Natural killer cell (primary cell): Measurements from ENCODE around the gene PTN. TPM values are rescaled to one million over a fixed set of nuclear protein-coding genes. Genes with fewer than 3 reads are reported as not detected.

ENCODE experiments used
- ATAC-seq, 3 donors: fragments of 150-1000 bp in 2 of 3; fragments of 200-7000 bp in 1 of 3; cut with Tn5 transposase; 1 replicate in 1 of 3; 2 replicates in 2 of 3; pipeline ENCODE4 v1.10.0; 2021; ENCODE audit warnings: mild to moderate bottlenecking in 2 of 3, moderate library complexity in 2 of 3
- DNase-seq, 2 donors: peaks; one replicate each; pipeline versions ENCODE4 v3.0.0 to v3.0.0-alpha.2; 2013 to 2021; ENCODE audit warnings: mixed read lengths in 1 of 2
- H3K27ac ChIP-seq: one replicate; pipeline ENCODE4 v1.5.1; 2013; ENCODE audit warnings: mild to moderate bottlenecking, low read length
- H3K27me3 ChIP-seq: one replicate; pipeline ENCODE4 v1.6.1; 2013; ENCODE audit warnings: low read length; ENCODE audit not compliant: control insufficient read depth, insufficient read depth
- H3K36me3 ChIP-seq: one replicate; pipeline ENCODE4 v1.6.1; 2013; ENCODE audit warnings: low read length; ENCODE audit not compliant: control insufficient read depth, insufficient read depth
- H3K4me1 ChIP-seq: one replicate; pipeline ENCODE4 v1.6.1; 2013; ENCODE audit warnings: low read length; ENCODE audit not compliant: control insufficient read depth, insufficient read depth
- H3K4me3 ChIP-seq: one replicate; pipeline ENCODE4 v1.5.1; 2013; ENCODE audit warnings: low read length
- H3K9me3 ChIP-seq: one replicate; pipeline ENCODE4 v1.6.1; 2013; ENCODE audit warnings: low read length; ENCODE audit not compliant: control insufficient read depth, insufficient read depth
- H3K27ac Mint-ChIP-seq, 2 donors: one replicate each; pipeline ENCODE4 v1.8.0; 2022; ENCODE audit warnings: mild to moderate bottlenecking in 2 of 2, mixed read lengths in 2 of 2, moderate library complexity in 1 of 2
- H3K27me3 Mint-ChIP-seq, 2 donors: one replicate each; pipeline ENCODE4 v1.8.0; 2022; ENCODE audit warnings: low read depth in 2 of 2, mixed read lengths in 2 of 2
- H3K36me3 Mint-ChIP-seq: one replicate; pipeline ENCODE4 v1.8.0; 2022; ENCODE audit warnings: mixed read lengths
- H3K4me1 Mint-ChIP-seq, 2 donors: one replicate each; pipeline ENCODE4 v1.8.0; 2022; ENCODE audit warnings: mixed read lengths in 2 of 2
- H3K4me3 Mint-ChIP-seq: one replicate; pipeline ENCODE4 v1.8.0; 2022; ENCODE audit warnings: mild to moderate bottlenecking, moderate library complexity, mixed read lengths
- H3K9me3 Mint-ChIP-seq, 2 donors: one replicate each; pipeline ENCODE4 v1.8.0; 2022; ENCODE audit warnings: mixed read lengths in 2 of 2
- CTCF ChIP-seq: fragments of 200-600 bp; IDR thresholded peaks from one replicate; pipeline ENCODE4 v1.8.0; 2022; ENCODE audit warnings: antibody characterized with exemption
- WGBS: methylation state at CpG from one replicate; pipeline ENCODE4 v1.1.7; 2013; ENCODE audit warnings: missing lambda C conversion rate; ENCODE audit not compliant: insufficient coverage; 5-methylcytosine and 5-hydroxymethylcytosine counted together
- intact Hi-C: fragments of 100-400 bp; cut with micrococcal nuclease; formaldehyde crosslinking; loops from one replicate; pipeline ENCODE4 v1.14.2; 2022
- total RNA-seq, 4 donors: library from RNA; stranded (reverse); fragments of 120-200 nt in 1 of 4; gene quantifications; one replicate each; pipeline versions ENCODE4 v1.2.3 to v1.2.4, GENCODE V29; 2013 to 2022

The PTN gene
- total RNA-seq, 3 donors from 2014 or later (not counting 1 experiment from before 2014, with no cell fraction given), result not detected

DNA sequence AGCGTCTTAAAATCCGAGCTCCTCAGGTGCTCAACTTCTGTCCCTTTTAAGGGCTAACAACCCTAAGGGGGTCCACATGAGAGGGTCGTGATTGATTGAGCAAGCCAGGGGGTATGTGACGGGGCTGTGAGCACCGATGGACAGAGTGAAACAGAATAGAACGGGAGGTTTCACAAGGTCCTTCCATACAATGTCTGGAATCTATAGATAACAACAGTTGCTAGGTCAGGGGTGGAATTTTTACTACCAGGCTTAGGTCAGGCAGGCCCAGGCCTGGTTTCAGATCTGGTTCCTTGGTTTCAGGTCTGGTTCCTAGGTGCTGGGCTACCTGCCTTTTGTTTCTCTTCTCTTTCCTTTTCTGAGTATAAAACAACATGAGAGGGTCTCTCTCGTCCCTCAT, 80.9 kb downstream of the PTN start:
- no peaks in the 10 kb centered on the region for H3K36me3 ChIP-seq
- H3K27me3 ChIP-seq, result no peaks in the 10 kb centered on the region
- Mint-ChIP-seq H3K27ac (no peak overlapping the region), H3K4me1 (no peaks in the 10 kb centered on the region), H3K4me3 (no peak overlapping the region), H3K36me3 (no peaks in the 10 kb centered on the region), H3K27me3 (no peaks in the 10 kb centered on the region), H3K9me3 (peaks cover 6 to 14% of the 10 kb centered on the region in 2 donors)
- 95% methylated on average over 6 of the region's 7 CpGs for WGBS
- TF ChIP-seq CTCF, result no peak
- ATAC-seq (no peak), DNase-seq (no peak)
- no peak overlapping the region for H3K27ac ChIP-seq
- intact Hi-C loops, result no loop called here
- no peaks in the 10 kb centered on the region for H3K9me3 ChIP-seq
- no peak overlapping the region for H3K4me3 ChIP-seq
- H3K4me1 ChIP-seq, result no peaks in the 10 kb centered on the region

DNA sequence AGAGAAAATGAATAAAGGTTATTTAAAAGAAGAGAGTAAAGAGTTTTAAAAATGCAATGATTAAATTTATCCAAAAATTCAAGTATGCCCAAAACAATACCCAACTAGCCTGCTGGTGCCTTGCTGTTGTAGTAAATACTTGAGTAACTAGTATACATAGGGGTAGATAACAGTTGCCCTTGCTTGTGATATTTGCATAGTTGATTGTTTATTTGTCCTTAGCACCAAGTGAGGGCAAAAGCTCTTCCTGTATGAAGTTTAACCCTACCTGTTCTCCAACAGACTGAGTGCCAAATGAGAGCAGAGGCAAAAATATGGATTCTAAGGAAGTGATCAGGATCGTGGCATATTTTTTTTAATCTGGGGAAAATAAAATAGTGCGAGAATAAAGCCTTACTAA, 85.0 kb downstream of the PTN start:
- Mint-ChIP-seq H3K36me3 (no peaks in the 10 kb centered on the region), H3K9me3 (peaks cover 11 to 14% of the 10 kb centered on the region in 2 donors), H3K4me3 (no peak overlapping the region), H3K27me3 (no peaks in the 10 kb centered on the region), H3K4me1 (no peaks in the 10 kb centered on the region), H3K27ac (no peak overlapping the region)
- H3K27ac ChIP-seq, result no peak overlapping the region
- H3K36me3 ChIP-seq, result no peaks in the 10 kb centered on the region
- 40% methylated on average over 1 of the region's 2 CpGs for WGBS
- H3K4me1 ChIP-seq, result no peaks in the 10 kb centered on the region
- no peaks in the 10 kb centered on the region for H3K27me3 ChIP-seq
- intact Hi-C loops, result no loop called here
- H3K4me3 ChIP-seq, result no peak overlapping the region
- TF ChIP-seq CTCF, result no peak
- DNase-seq (no peak), ATAC-seq (no peak)
- no peaks in the 10 kb centered on the region for H3K9me3 ChIP-seq

DNA sequence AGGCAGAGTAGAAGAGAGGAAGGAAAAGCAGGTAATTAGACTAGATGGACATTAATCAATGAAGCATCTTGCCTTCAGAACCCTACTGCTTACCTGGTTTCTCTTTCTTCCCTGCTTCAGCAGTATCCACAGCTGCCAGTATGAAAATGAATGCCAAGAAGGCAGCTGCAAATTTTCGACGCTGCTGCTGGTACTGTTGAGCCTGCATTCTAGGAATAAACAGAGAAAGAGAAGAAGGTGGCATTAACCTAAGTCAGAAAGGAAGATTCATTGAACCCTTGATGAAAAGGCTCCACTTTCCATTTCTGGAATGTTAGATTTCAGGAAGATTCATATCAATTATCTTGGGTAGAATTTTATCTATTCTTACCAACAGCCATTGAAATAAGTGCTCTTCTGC, 88.8 kb downstream of the PTN start:
- H3K4me1 ChIP-seq, result no peaks in the 10 kb centered on the region
- H3K27ac Mint-ChIP-seq, result no peak overlapping the region
- WGBS, result 85% methylated on average over 2 of the region's 2 CpGs
- no peaks in the 10 kb centered on the region for H3K9me3 ChIP-seq
- no peaks in the 10 kb centered on the region for H3K4me1 Mint-ChIP-seq
- no peak for ATAC-seq
- H3K4me3 ChIP-seq, result no peak overlapping the region
- H3K36me3 Mint-ChIP-seq, result no peaks in the 10 kb centered on the region
- no peak overlapping the region for H3K4me3 Mint-ChIP-seq
- intact Hi-C loops, result no loop called here
- H3K9me3 Mint-ChIP-seq, result peaks cover 12 to 17% of the 10 kb centered on the region in 2 donors
- DNase-seq, result no peak
- no peaks in the 10 kb centered on the region for H3K27me3 Mint-ChIP-seq
- TF ChIP-seq CTCF, result no peak
- no peaks in the 10 kb centered on the region for H3K27me3 ChIP-seq
- no peak overlapping the region for H3K27ac ChIP-seq
- no peaks in the 10 kb centered on the region for H3K36me3 ChIP-seq

- no peaks in the 10 kb centered on the region for H3K27me3 Mint-ChIP-seq
Measured at GRCh38 chr7:137245890-137246289, 97.6 kb downstream of the PTN start.

More at GRCh38 chr7:137245890-137246289, 97.6 kb downstream of the PTN start:
- Histone ChIP-seq H3K4me1 (no peaks in the 10 kb centered on the region), H3K4me3 (no peak overlapping the region), H3K36me3 (no peaks in the 10 kb centered on the region), H3K27ac (no peak overlapping the region), H3K9me3 (no peaks in the 10 kb centered on the region), H3K27me3 (no peaks in the 10 kb centered on the region)
- intact Hi-C loops, result no loop called here
- Mint-ChIP-seq H3K27ac (no peak overlapping the region), H3K4me1 (no peaks in the 10 kb centered on the region), H3K9me3 (peaks cover 5 to 10% of the 10 kb centered on the region in 2 donors), H3K4me3 (no peak overlapping the region), H3K36me3 (no peaks in the 10 kb centered on the region)
- 79% methylated on average over 1 of the region's 2 CpGs for WGBS
- ATAC-seq, result no peak
- no peak for DNase-seq
- no peak for TF ChIP-seq CTCF
